Measurements from ENCODE around the gene ATG14. TPM values are rescaled to one million over a fixed set of nuclear protein-coding genes. Genes with fewer than 3 reads are reported as not detected.
"Not testable (repeated sequence)": the region's sequence is repeated elsewhere in the genome, so short reads cannot be mapped to it uniquely, and the experiment has no call there.

The ATG14 gene
- total RNA-seq, 3 donors from 2014 or later = 8.3 to 15.1 (median 10.8) TPM

- H3K4me3 ChIP-seq = no peak overlapping the region
- no peaks in the 10 kb centered on the region for H3K36me3 ChIP-seq (ENCODE audit: low read depth)
- no peaks in the 10 kb centered on the region for H3K9me3 ChIP-seq
- ATAC-seq (no peak), DNase-seq (no peak)
- no peak for TF ChIP-seq CTCF (IDR thresholded peaks at IDR 0.05)
- H3K4me1 ChIP-seq (ENCODE audit: low read depth) = peaks cover 39% of the 10 kb centered on the region
- intact Hi-C loops (cut with DNase I, micrococcal nuclease) = loop anchor here in 1 of 2 donors (10.0 kb wide), 1 partner anchor 76 kb away; the partner anchor contains the start of gene FBXO34
These were observed 61.2 kb downstream of the ATG14 start for GRCh38 chr14:55350461-55350860.

- ATAC-seq (peak; percentile 24), DNase-seq (peak; percentile 59 to 71 (median 64))
- H3K4me1 ChIP-seq (ENCODE audit: low read depth) = peaks cover 47% of the 10 kb centered on the region
- no peak for TF ChIP-seq CTCF (IDR thresholded peaks at IDR 0.05)
- no peak overlapping the region for H3K4me3 ChIP-seq
- no peaks in the 10 kb centered on the region for H3K9me3 ChIP-seq
- H3K36me3 ChIP-seq (ENCODE audit: low read depth) = no peaks in the 10 kb centered on the region
- intact Hi-C loops (cut with DNase I, micrococcal nuclease) = no loop called here
These were observed 62.1 kb downstream of the ATG14 start for GRCh38 chr14:55349565-55349964.

- no peak for TF ChIP-seq CTCF (IDR thresholded peaks at IDR 0.05)
- intact Hi-C loops (cut with DNase I, micrococcal nuclease) = no loop called here
- H3K4me1 ChIP-seq (ENCODE audit: low read depth) = peaks cover 52% of the 10 kb centered on the region
- H3K9me3 ChIP-seq = no peaks in the 10 kb centered on the region
- DNase-seq = no peak
- no peaks in the 10 kb centered on the region for H3K36me3 ChIP-seq (ENCODE audit: low read depth)
- peak; percentile 20 for ATAC-seq
- H3K4me3 ChIP-seq = no peak overlapping the region
These were observed 62.7 kb downstream of the ATG14 start for GRCh38 chr14:55348766-55349453.

GRCh38 chr14:55347748-55348147 lies 63.9 kb downstream of the ATG14 start:
- no peaks in the 10 kb centered on the region for H3K36me3 ChIP-seq (ENCODE audit: low read depth)
- no peak for ATAC-seq
- intact Hi-C loops (cut with DNase I, micrococcal nuclease) = no loop called here
- H3K4me3 ChIP-seq = no peak overlapping the region
- no peaks in the 10 kb centered on the region for H3K9me3 ChIP-seq
- DNase-seq = no peak
- no peak for TF ChIP-seq CTCF (IDR thresholded peaks at IDR 0.05)
- peaks cover 57% of the 10 kb centered on the region for H3K4me1 ChIP-seq (ENCODE audit: low read depth)

GRCh38 chr14:55347040-55347439 lies 64.6 kb downstream of the ATG14 start:
- Histone ChIP-seq H3K4me1 (ENCODE audit: low read depth) (peaks cover 57% of the 10 kb centered on the region), H3K9me3 (no peaks in the 10 kb centered on the region), H3K36me3 (ENCODE audit: low read depth) (no peaks in the 10 kb centered on the region), H3K4me3 (no peak overlapping the region)
- DNase-seq (no peak), ATAC-seq (peak; percentile 51)
- intact Hi-C loops (cut with DNase I, micrococcal nuclease) = no loop called here
- TF ChIP-seq CTCF (IDR thresholded peaks at IDR 0.05) = no peak

- peak in 1 of 3 donors; percentile 60 for DNase-seq
- H3K36me3 ChIP-seq (ENCODE audit: low read depth); intact Hi-C loops (cut with DNase I, micrococcal nuclease); H3K4me3 ChIP-seq; H3K9me3 ChIP-seq: not testable (repeated sequence)
- ATAC-seq = peak; percentile 77
- H3K4me1 ChIP-seq (ENCODE audit: low read depth) = peaks cover 69% of the 10 kb centered on the region
These were observed 67.0 kb downstream of the ATG14 start for GRCh38 chr14:55344582-55345163.

All from mucosa of descending colon (tissue), 3 donors.